Common myeloid progenitor, CD34-positive (primary cell): Measurements from ENCODE around the gene GFOD1.
A peak's percentile ranks its signal among the peaks of the same experiment; 100 is the strongest.

ENCODE experiments used
- CTCF ChIA-PET: fragments of 350-600 bp; sonication (Branson Sonifier 250); formaldehyde crosslinking; loops from one replicate; lab custom pipeline; 2021; ENCODE audit warnings: antibody characterized with exemption; lab: Charles Lee
- POLR2A ChIA-PET: fragments of 350-600 bp; sonication (Branson Sonifier 250); formaldehyde crosslinking; loops from one replicate; lab custom pipeline; 2021; ENCODE audit warnings: antibody characterized with exemption; lab: Charles Lee
- DNase-seq, 3 donors: peaks; one replicate each; pipeline versions ENCODE4 v3.0.0 to v3.0.0-alpha.2; 2013
- H3K27ac ChIP-seq, 2 experiments: 1 replicate in 1 of 2; 2 replicates in 1 of 2; pipeline ENCODE4 v1.7.0; 2013; ENCODE audit warnings: inconsistent platforms in 2 of 2, low read length in 2 of 2, mild to moderate bottlenecking in 2 of 2, low read depth in 1 of 2, moderate library complexity in 1 of 2; ENCODE audit not compliant: severe bottlenecking in 2 of 2, insufficient read depth in 1 of 2, poor library complexity in 1 of 2
- H3K27me3 ChIP-seq, 5 experiments: replicated peaks in 2 of 5; 1 replicate in 3 of 5; 2 replicates in 2 of 5; pipeline versions ENCODE4 v1.6.1 to v1.7.0; 2013; ENCODE audit warnings: low read length in 4 of 5, mild to moderate bottlenecking in 2 of 5, moderate library complexity in 2 of 5, inconsistent platforms in 1 of 5; ENCODE audit not compliant: insufficient read depth in 5 of 5, control insufficient read depth in 4 of 5
- H3K36me3 ChIP-seq, 4 experiments: 1 replicate in 2 of 4; 2 replicates in 2 of 4; pipeline versions ENCODE4 v1.6.1 to v1.7.0; 2013; ENCODE audit warnings: low read length in 3 of 4, control low read depth in 1 of 4, mild to moderate bottlenecking in 1 of 4; ENCODE audit not compliant: control insufficient read depth in 4 of 4, insufficient read depth in 4 of 4
- H3K4me1 ChIP-seq, 4 experiments: 1 replicate in 3 of 4; 2 replicates in 1 of 4; pipeline versions ENCODE4 v1.6.1 to v1.7.1; 2013; ENCODE audit warnings: low read length in 3 of 4, mild to moderate bottlenecking in 3 of 4, control low read depth in 1 of 4, inconsistent platforms in 1 of 4, moderate library complexity in 1 of 4; ENCODE audit not compliant: control insufficient read depth in 4 of 4, insufficient read depth in 4 of 4; ENCODE audit errors: control extremely low read depth in 1 of 4
- H3K4me3 ChIP-seq, 7 experiments: 1 replicate in 4 of 7; 2 replicates in 3 of 7; pipeline versions ENCODE4 v1.5.1 to v1.7.0; 2013; ENCODE audit warnings: mild to moderate bottlenecking in 7 of 7, low read length in 6 of 7, moderate library complexity in 6 of 7, inconsistent platforms in 2 of 7, low read depth in 2 of 7, control low read depth in 1 of 7; ENCODE audit not compliant: insufficient read depth in 4 of 7, control insufficient read depth in 1 of 7; ENCODE audit errors: extremely low read depth in 1 of 7
- H3K9me3 ChIP-seq, 5 experiments: 1 replicate in 4 of 5; 2 replicates in 1 of 5; pipeline versions ENCODE4 v1.6.1 to v1.7.1; 2013; ENCODE audit warnings: low read length in 4 of 5, mild to moderate bottlenecking in 2 of 5, inconsistent platforms in 1 of 5, low read depth in 1 of 5, moderate library complexity in 1 of 5; ENCODE audit not compliant: control insufficient read depth in 4 of 5, insufficient read depth in 2 of 5; ENCODE audit errors: control extremely low read depth in 1 of 5
- WGBS: methylation state at CpG from one replicate; pipeline ENCODE4 v1.1.5; 2013; ENCODE audit not compliant: insufficient coverage; 5-methylcytosine and 5-hydroxymethylcytosine counted together

GFOD1 gene

GRCh38 chr6:13453153-13453552, 34.2 kb downstream of the GFOD1 start:
- Histone ChIP-seq H3K36me3 (peaks cover 3 to 11% (median 7%) of the 10 kb centered on the region in 4 experiments), H3K4me3 (no peak overlapping the region), H3K4me1 (peaks cover 9 to 55% (median 38%) of the 10 kb centered on the region in 4 experiments), H3K9me3 (peaks cover 0 to 2% (median 0%) of the 10 kb centered on the region in 5 experiments), H3K27ac (no peak overlapping the region), H3K27me3 (no peaks in the 10 kb centered on the region)
- DNase-seq: no peak
- POLR2A ChIA-PET: no interaction called here
- CTCF ChIA-PET: interaction anchor here (1.2 to 2.7 kb wide), 7 partner anchors 9 to 123 kb away, joined by 3 to 15 read pairs (median 4); no protein-coding TSS in a partner anchor
- WGBS: 93% methylated on average over 4 of the region's 4 CpGs

GRCh38 chr6:13452346-13453117, 34.9 kb downstream of the GFOD1 start:
- POLR2A ChIA-PET: no interaction called here
- H3K27ac ChIP-seq: no peak overlapping the region
- peaks cover 0 to 2% (median 0%) of the 10 kb centered on the region in 5 experiments for H3K9me3 ChIP-seq
- 93% methylated on average over 7 of the region's 11 CpGs for WGBS
- no peak for DNase-seq
- CTCF ChIA-PET: interaction anchor here (0.6 to 2.7 kb wide), 4 partner anchors 9 to 123 kb away, joined by 3 to 15 read pairs (median 7); no protein-coding TSS in a partner anchor
- H3K27me3 ChIP-seq: no peaks in the 10 kb centered on the region
- peaks cover 10 to 60% (median 43%) of the 10 kb centered on the region in 4 experiments for H3K4me1 ChIP-seq
- peaks cover 3 to 11% (median 7%) of the 10 kb centered on the region in 4 experiments for H3K36me3 ChIP-seq
- no peak overlapping the region for H3K4me3 ChIP-seq

DNA sequence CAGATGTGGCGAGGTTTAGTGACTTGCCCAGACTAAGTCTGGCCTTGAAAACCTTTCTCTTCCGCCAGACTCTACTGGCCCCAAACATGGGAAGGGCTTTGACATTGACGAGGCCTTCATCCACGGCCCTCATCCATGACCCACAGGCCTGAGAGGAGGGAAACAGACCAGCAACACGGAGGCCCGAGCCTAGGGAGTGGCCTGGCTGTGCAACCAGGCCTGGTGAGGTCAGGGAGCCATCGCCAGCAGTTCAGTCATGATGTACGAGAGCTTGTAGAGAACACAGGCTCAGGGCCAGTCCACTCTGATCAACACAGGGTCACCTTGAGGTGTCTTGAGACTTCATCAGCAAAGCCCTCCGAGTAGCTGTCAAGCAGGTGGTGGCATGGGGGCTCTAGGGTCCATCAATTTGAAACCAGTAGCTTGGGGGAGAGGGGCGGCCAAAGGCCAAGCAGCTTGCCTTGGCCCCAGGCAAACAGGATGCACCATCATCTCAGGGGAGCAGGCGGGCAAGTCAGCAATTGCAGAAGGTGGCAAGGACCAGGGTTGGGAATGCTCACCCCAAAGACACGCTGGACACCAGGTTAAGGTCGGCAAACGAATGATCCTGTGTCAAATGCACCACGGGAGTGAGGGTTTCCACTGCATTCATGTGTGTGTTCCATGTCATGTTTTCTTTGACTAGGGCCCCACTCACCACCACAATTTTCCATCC, 36.1 kb downstream of the GFOD1 start:
- peaks cover 3 to 13% (median 7%) of the 10 kb centered on the region in 4 experiments for H3K36me3 ChIP-seq
- no peak overlapping the region for H3K4me3 ChIP-seq
- H3K27me3 ChIP-seq: no peaks in the 10 kb centered on the region
- DNase-seq: no peak
- H3K9me3 ChIP-seq: peaks cover 0 to 2% (median 0%) of the 10 kb centered on the region in 5 experiments
- peaks cover 10 to 51% (median 39%) of the 10 kb centered on the region in 4 experiments for H3K4me1 ChIP-seq
- ChIA-PET POLR2A (no interaction called here), CTCF (interaction anchor here (0.9 to 2.5 kb wide), 3 partner anchors 9 to 106 kb away, joined by 3 to 11 read pairs (median 4); no protein-coding TSS in a partner anchor)
- no peak overlapping the region for H3K27ac ChIP-seq
- WGBS: over 99% methylated on average over 15 of the region's 15 CpGs

- H3K27ac ChIP-seq: no peak overlapping the region
- DNase-seq: no peak
- H3K36me3 ChIP-seq: peaks cover 3 to 13% (median 7%) of the 10 kb centered on the region in 4 experiments
- ChIA-PET CTCF (interaction anchor here (1.4 to 2.0 kb wide), 2 partner anchors 8 to 18 kb away, joined by 4 to 5 read pairs; no protein-coding TSS in a partner anchor), POLR2A (no interaction called here)
- no peak overlapping the region for H3K4me3 ChIP-seq
- peaks cover 0 to 2% (median 0%) of the 10 kb centered on the region in 5 experiments for H3K9me3 ChIP-seq
- no peaks in the 10 kb centered on the region for H3K27me3 ChIP-seq
- H3K4me1 ChIP-seq: peaks cover 10 to 46% (median 40%) of the 10 kb centered on the region in 4 experiments
- WGBS: 100% methylated on average over 6 of the region's 6 CpGs
Measured at GRCh38 chr6:13450628-13451027, 36.8 kb downstream of the GFOD1 start.

- Histone ChIP-seq H3K27me3 (no peaks in the 10 kb centered on the region), H3K36me3 (peaks cover 3 to 13% (median 7%) of the 10 kb centered on the region in 4 experiments), H3K9me3 (peaks cover 0 to 2% (median 0%) of the 10 kb centered on the region in 5 experiments), H3K27ac (no peak overlapping the region), H3K4me1 (peaks cover 11 to 34% (median 27%) of the 10 kb centered on the region in 4 experiments), H3K4me3 (peak overlapping the region in 1 of 7 experiments; percentile 35)
- POLR2A ChIA-PET: no interaction called here
- CTCF ChIA-PET: interaction anchor here (0.6 to 2.1 kb wide), 5 partner anchors 8 to 99 kb away, joined by 3 to 6 read pairs (median 4); no protein-coding TSS in a partner anchor
- 24% methylated on average over 4 of the region's 5 CpGs for WGBS
- peak in 2 of 3 donors; percentile 45 to 56 for DNase-seq
Measured at GRCh38 chr6:13447949-13448724, 39.3 kb downstream of the GFOD1 start.

GRCh38 chr6:13446381-13446780, 41.0 kb downstream of the GFOD1 start:
- no peak for DNase-seq
- no peak overlapping the region for H3K27ac ChIP-seq
- H3K4me3 ChIP-seq: no peak overlapping the region
- WGBS: 90% methylated on average over 7 of the region's 7 CpGs
- peaks cover 3 to 10% (median 6%) of the 10 kb centered on the region in 4 experiments for H3K36me3 ChIP-seq
- peaks cover 0 to 2% (median 0%) of the 10 kb centered on the region in 5 experiments for H3K9me3 ChIP-seq
- no peaks in the 10 kb centered on the region for H3K27me3 ChIP-seq
- POLR2A ChIA-PET: no interaction called here
- peaks cover 11 to 34% (median 27%) of the 10 kb centered on the region in 4 experiments for H3K4me1 ChIP-seq
- CTCF ChIA-PET: no interaction called here
